HuH-7 (cell line): ENCODE results near the gene VRK1.

Experiments
- DNase-seq: peaks from one replicate; pipeline ENCODE4 v3.0.0; 2011; ENCODE audit warnings: low spot score

The VRK1 gene

GRCh38 chr14:96888158-96888557 is 91.0 kb downstream of the VRK1 start:
- no peak for DNase-seq

GRCh38 chr14:96888593-96888992 is 91.4 kb downstream of the VRK1 start:
- DNase-seq = no peak

GRCh38 chr14:96889091-96889490 is 91.9 kb downstream of the VRK1 start:
- no peak for DNase-seq

- DNase-seq = no peak
Measured at GRCh38 chr14:96893966-96894622, 96.9 kb downstream of the VRK1 start.

- no peak for DNase-seq
Measured at GRCh38 chr14:96894966-96895365, 97.8 kb downstream of the VRK1 start.

- no peak for DNase-seq
Measured at GRCh38 chr14:96895658-96896271, 98.6 kb downstream of the VRK1 start.

- no peak for DNase-seq
Measured at GRCh38 chr14:96897184-96897583, 100.0 kb downstream of the VRK1 start.

- no peak for DNase-seq
Measured at GRCh38 chr14:96901227-96901626, 104.0 kb downstream of the VRK1 start.

- DNase-seq = no peak
Measured at GRCh38 chr14:96902004-96902403, 104.8 kb downstream of the VRK1 start.

GRCh38 chr14:96903444-96904023 is 106.4 kb downstream of the VRK1 start:
- no peak for DNase-seq

GRCh38 chr14:96904201-96904600 is 107.0 kb downstream of the VRK1 start:
- no peak for DNase-seq

GRCh38 chr14:96905065-96905464 is 107.9 kb downstream of the VRK1 start:
- DNase-seq = no peak

GRCh38 chr14:96905825-96906224 is 108.6 kb downstream of the VRK1 start:
- DNase-seq = peak; percentile 15

GRCh38 chr14:96906434-96906833 is 109.3 kb downstream of the VRK1 start:
- DNase-seq = no peak

- no peak for DNase-seq
Measured at GRCh38 chr14:96909841-96910364, 112.7 kb downstream of the VRK1 start.

GRCh38 chr14:96911499-96912149 is 114.4 kb downstream of the VRK1 start:
- DNase-seq = no peak

GRCh38 chr14:96914571-96915128 is 117.5 kb downstream of the VRK1 start:
- no peak for DNase-seq

GRCh38 chr14:96915478-96915877 is 118.3 kb downstream of the VRK1 start:
- no peak for DNase-seq

- no peak for DNase-seq
Measured at GRCh38 chr14:96916751-96917150, 119.6 kb downstream of the VRK1 start.

- DNase-seq = no peak
Measured at GRCh38 chr14:96917442-96917963, 120.3 kb downstream of the VRK1 start.

GRCh38 chr14:96920023-96920422 is 122.8 kb downstream of the VRK1 start:
- no peak for DNase-seq

GRCh38 chr14:96920820-96921219 is 123.6 kb downstream of the VRK1 start:
- no peak for DNase-seq
